DND-41 (cell line): ENCODE results near the gene TOMM34.

ENCODE experiments used
- ATAC-seq: fragments of 200-7000 bp; cut with Tn5 transposase; 3 replicates; pipeline ENCODE4 v1.9.1; 2021; ENCODE audit warnings: low read depth; ENCODE audit not compliant: insufficient read depth
- DNase-seq: peaks from one replicate; pipeline ENCODE4 v3.0.0-alpha.2; 2020
- H2AFZ ChIP-seq: 2 replicates; pipeline ENCODE4 v1.6.0; 2012; ENCODE audit warnings: low read depth, low read length
- H3K27ac ChIP-seq: 2 replicates; pipeline ENCODE4 v1.5.1; 2012; ENCODE audit warnings: low read length, inconsistent platforms
- H3K27me3 ChIP-seq: fragments of 200-600 bp; sonication (generic); 2 replicates; pipeline ENCODE4 v1.6.0; 2012; ENCODE audit warnings: low read length, mild to moderate bottlenecking, inconsistent platforms; ENCODE audit not compliant: insufficient read depth, poor library complexity
- H3K36me3 ChIP-seq: 2 replicates; pipeline ENCODE4 v1.5.1; 2012; ENCODE audit warnings: low read length, inconsistent platforms; ENCODE audit not compliant: insufficient read depth
- H3K4me1 ChIP-seq: 2 replicates; pipeline ENCODE4 v1.5.1; 2012; ENCODE audit warnings: mild to moderate bottlenecking, low read length; ENCODE audit not compliant: insufficient read depth
- H3K4me2 ChIP-seq: 2 replicates; pipeline ENCODE4 v1.6.0; 2012; ENCODE audit warnings: mild to moderate bottlenecking, moderate library complexity, low read length, inconsistent platforms; ENCODE audit not compliant: insufficient read depth
- H3K4me3 ChIP-seq, 2 experiments: fragments of 200-600 bp in 1 of 2; shearing (Covaris generic) in 1 of 2; 2 replicates each; pipeline ENCODE4 v1.5.1; 2012 to 2016; ENCODE audit warnings: inconsistent platforms in 2 of 2, low read length in 2 of 2, mild to moderate bottlenecking in 2 of 2, low read depth in 1 of 2, moderate library complexity in 1 of 2
- H3K79me2 ChIP-seq: 2 replicates; pipeline ENCODE4 v1.6.0; 2012; ENCODE audit warnings: low read length, inconsistent platforms; ENCODE audit not compliant: insufficient read depth
- H3K9ac ChIP-seq: 2 replicates; pipeline ENCODE4 v1.6.0; 2012; ENCODE audit warnings: low read depth, mild to moderate bottlenecking, inconsistent platforms, low read length, moderate library complexity
- H3K9me3 ChIP-seq: 2 replicates; pipeline ENCODE4 v1.5.1; 2012; ENCODE audit warnings: low read length, moderate library complexity, mild to moderate bottlenecking, inconsistent platforms; ENCODE audit not compliant: insufficient read depth, severe bottlenecking
- H4K20me1 ChIP-seq: 2 replicates; pipeline ENCODE4 v1.6.0; 2012; ENCODE audit warnings: low read length; ENCODE audit not compliant: insufficient read depth
- EZH2 ChIP-seq: IDR thresholded peaks from 3 replicates; pipeline ENCODE4 v1.6.1; 2012; ENCODE audit warnings: borderline replicate concordance, low read depth, mild to moderate bottlenecking, moderate library complexity, low read length, inconsistent platforms; ENCODE audit not compliant: severe bottlenecking
- TF ChIP-seq, protein P1 (sequence below): IDR thresholded peaks from 2 replicates; pipeline ENCODE4 v1.5.1; 2012; ENCODE audit warnings: borderline replicate concordance, low read length, moderate library complexity, mild to moderate bottlenecking; ENCODE audit not compliant: poor library complexity, severe bottlenecking; ENCODE audit errors: extremely low read depth

Gene TOMM34

DNA sequence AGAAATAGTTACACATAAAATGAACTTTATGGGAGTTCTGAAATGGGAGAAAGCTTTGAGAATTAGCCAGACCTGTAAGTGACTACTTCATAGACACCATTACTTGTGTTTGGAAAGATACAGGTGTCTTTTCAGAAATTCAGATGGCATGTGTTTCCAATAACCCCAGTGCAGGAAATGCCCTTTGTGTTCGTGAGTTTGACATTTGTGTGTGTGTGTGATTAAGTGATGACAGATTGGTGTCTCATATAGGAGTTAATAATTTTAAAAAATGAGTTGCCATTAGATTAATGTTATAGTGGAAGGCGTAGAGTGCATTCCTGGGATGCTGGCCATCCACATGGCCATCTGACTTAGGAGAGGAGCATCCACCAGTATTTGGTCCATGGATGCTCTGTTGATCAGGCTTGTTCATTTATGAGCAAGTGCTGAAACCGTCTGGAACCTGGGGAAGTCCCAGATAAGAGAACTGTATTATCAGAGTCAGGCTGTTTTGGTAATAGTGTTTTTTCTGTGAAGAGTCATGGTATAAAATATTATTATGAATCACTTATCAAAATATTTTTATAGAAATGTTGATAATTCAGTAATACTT lies 9.2 kb upstream of the TOMM34 start:
- peak overlapping the region in 1 of 2 experiments; percentile 88; a peak in 1 of 4 replicates for H3K4me3 ChIP-seq
- H3K27me3 ChIP-seq = no peaks in the 10 kb centered on the region
- H3K27ac ChIP-seq = peak overlapping the region; percentile 20; the same call in 1 of the 2 replicates
- no peaks in the 10 kb centered on the region for H3K9me3 ChIP-seq
- H3K79me2 ChIP-seq = peaks cover 68% of the 10 kb centered on the region
- ATAC-seq (no peak), DNase-seq (no peak)
- peak overlapping the region; percentile 95 for H3K4me2 ChIP-seq
- no peak overlapping the region for H2AFZ ChIP-seq
- H4K20me1 ChIP-seq = peaks cover 14% of the 10 kb centered on the region; the same call in 1 of the 2 replicates
- peak overlapping the region; percentile 24 for H3K9ac ChIP-seq
- peaks cover 58% of the 10 kb centered on the region for H3K4me1 ChIP-seq
- H3K36me3 ChIP-seq = peaks cover 23% of the 10 kb centered on the region
- TF ChIP-seq, protein P1, sequence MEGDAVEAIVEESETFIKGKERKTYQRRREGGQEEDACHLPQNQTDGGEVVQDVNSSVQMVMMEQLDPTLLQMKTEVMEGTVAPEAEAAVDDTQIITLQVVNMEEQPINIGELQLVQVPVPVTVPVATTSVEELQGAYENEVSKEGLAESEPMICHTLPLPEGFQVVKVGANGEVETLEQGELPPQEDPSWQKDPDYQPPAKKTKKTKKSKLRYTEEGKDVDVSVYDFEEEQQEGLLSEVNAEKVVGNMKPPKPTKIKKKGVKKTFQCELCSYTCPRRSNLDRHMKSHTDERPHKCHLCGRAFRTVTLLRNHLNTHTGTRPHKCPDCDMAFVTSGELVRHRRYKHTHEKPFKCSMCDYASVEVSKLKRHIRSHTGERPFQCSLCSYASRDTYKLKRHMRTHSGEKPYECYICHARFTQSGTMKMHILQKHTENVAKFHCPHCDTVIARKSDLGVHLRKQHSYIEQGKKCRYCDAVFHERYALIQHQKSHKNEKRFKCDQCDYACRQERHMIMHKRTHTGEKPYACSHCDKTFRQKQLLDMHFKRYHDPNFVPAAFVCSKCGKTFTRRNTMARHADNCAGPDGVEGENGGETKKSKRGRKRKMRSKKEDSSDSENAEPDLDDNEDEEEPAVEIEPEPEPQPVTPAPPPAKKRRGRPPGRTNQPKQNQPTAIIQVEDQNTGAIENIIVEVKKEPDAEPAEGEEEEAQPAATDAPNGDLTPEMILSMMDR = no peak

DNA sequence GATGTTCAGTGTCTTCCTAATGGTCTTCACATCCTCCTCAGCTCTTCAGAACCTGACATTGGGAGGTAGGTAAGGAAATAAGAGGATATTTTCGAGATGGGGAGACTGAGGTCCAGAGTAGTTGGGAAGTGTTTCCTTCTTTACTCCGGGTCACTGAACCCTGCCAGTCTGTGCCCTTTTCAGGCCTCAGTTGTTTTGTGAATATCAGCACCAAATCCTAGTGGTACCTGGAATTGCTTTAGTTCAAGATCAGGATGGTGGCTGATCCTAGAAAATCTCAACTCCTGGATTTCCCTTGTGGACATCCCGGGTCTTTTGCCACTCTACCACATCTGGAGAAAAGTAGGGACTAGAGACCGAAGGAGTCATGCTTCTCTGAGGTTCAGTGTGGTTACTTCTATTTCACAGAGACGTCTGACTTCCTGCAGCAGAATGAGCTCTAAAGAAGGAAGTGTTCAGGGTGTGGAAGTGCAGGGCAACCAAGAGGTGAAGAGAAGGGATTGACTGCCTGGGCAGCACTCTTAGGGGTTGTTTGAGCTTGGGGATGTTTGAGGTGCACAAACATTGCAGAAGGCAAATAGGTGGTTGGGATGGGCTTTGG lies 7.1 kb upstream of the TOMM34 start:
- peaks cover 4% of the 10 kb centered on the region for H3K36me3 ChIP-seq
- H3K4me2 ChIP-seq = peak overlapping the region; percentile 95
- DNase-seq (peak; percentile 55), ATAC-seq (peak; percentile 61)
- H3K9ac ChIP-seq = peak overlapping the region; percentile 78
- H3K79me2 ChIP-seq = peaks cover 65% of the 10 kb centered on the region
- TF ChIP-seq, protein P1 = peak; percentile 4
- TF ChIP-seq EZH2 = no peak
- peak overlapping the region; percentile 85 for H3K27ac ChIP-seq
- H3K4me3 ChIP-seq = peak overlapping the region; percentile 54 to 88
- peaks cover 14% of the 10 kb centered on the region; the same call in 1 of the 2 replicates for H4K20me1 ChIP-seq
- H3K9me3 ChIP-seq = no peaks in the 10 kb centered on the region
- H3K27me3 ChIP-seq = no peaks in the 10 kb centered on the region
- peak overlapping the region; percentile 79 for H2AFZ ChIP-seq
- H3K4me1 ChIP-seq = peaks cover 58% of the 10 kb centered on the region

DNA sequence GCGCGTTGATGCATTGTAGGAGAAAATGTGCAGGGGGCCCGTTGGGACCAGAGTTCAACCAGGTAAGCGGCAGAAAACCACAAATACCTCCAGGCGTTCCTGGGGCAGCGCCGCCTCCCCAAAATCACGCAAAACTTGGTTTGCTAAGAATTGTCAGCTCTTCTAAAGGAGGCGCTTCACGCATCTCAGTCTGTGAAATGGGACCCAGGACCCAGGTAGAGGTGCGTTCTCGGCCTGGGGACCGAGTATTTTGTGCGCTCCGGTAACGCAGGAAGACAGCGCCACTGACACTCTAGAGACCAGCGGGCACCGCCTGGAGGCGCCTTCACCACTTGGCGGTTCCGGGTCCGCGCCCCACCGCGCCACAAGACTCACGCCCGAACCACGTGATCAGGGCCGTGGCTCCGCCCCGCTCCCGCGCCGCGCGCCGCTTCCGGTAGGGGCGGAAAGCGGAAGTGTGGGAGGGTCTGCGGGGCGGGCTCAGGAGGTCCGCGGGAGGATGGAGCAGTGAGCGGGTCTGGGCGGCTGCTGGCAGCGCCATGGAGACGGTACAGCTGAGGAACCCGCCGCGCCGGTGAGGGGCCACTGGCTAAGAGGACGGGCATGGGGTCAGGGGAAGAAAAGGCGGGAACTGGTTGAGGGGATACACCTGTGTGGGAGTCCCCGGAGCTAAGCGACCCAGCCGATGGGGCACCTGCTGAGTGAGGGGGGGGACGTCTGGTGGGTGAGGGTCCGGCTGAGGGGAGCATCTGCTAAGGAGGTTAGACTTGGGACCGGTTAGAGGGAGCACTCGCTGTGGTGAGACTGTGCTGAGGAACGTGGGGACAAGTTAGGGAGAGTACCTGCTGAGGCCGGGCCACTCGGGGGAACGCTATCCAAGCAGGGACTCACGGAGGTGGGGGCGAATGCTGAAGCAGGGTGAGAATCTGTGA lies 6.1 kb upstream of the TOMM34 start, which contains the start of gene STK4:
STK4 (plus strand) TSS at position 483 of the 932 bp plus-strand sequence; CDS start at position 540, 57 bp downstream.
- peak; percentile 90 for ATAC-seq
- peaks cover 62% of the 10 kb centered on the region for H3K4me1 ChIP-seq
- H3K4me3 ChIP-seq = peak within 1 kb of the TSS; percentile 54 to 88
- peak within 1 kb of the TSS; percentile 90 for H2AFZ ChIP-seq
- peaks cover 57% of the 10 kb centered on the region for H3K79me2 ChIP-seq
- TF ChIP-seq, protein P1 = peak; percentile 74
- no peak for TF ChIP-seq EZH2
- H3K36me3 ChIP-seq = no peaks in the 10 kb centered on the region
- peaks cover 14% of the 10 kb centered on the region; the same call in 1 of the 2 replicates for H4K20me1 ChIP-seq
- DNase-seq = peak; percentile 97
- H3K27ac ChIP-seq = peak within 1 kb of the TSS; percentile 85
- H3K27me3 ChIP-seq = no peaks in the 10 kb centered on the region
- H3K4me2 ChIP-seq = peak within 1 kb of the TSS; percentile 95
- H3K9me3 ChIP-seq = no peaks in the 10 kb centered on the region
- peak within 1 kb of the TSS; percentile 78 for H3K9ac ChIP-seq
